HuH-7 (cell line): ENCODE data around the gene SENP6.
A peak's percentile ranks its signal among the peaks of the same experiment; 100 is the strongest.
"Not testable (repeated sequence)": the region's sequence is repeated elsewhere in the genome, so short reads cannot be mapped to it uniquely, and the experiment has no call there.

Experiments
- DNase-seq: peaks from one replicate; pipeline ENCODE4 v3.0.0; 2011; ENCODE audit warnings: low spot score

SENP6 gene

DNA sequence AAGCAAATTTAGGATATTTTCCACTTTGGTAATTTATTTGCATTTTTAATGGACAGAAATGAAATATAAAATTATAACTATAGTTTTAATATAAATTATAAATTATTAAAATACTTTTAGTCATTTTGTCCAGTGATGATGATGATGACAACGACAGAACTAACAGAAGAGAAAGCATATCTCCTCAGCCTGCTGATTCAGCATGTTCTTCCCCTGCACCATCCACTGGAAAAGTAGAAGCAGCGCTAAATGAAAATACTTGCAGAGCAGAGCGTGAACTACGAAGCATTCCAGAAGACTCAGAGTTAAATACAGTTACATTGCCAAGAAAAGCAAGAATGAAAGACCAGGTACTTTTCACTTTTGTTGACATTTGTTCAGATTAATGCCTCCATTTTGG, 64.9 kb downstream of the SENP6 start:
- DNase-seq, result no peak

DNA sequence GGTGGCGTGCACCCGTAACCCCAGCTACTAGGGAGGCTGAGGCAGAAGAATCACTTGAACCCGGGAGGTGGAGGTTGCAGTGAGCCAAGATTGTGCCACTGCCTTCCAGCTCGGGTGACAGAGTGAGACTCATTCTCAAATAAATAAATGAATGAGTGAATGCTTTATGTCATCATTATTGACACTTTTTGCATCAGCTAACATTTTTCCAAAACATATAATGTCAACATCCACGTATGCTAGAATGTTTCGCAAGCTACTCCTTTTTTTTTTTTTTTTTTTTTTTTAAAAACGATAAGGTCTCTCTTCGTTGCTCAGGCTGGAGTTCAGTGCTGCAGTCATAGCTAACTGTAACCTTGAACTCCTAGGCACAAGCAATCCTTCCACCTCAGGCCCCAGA, 72.2 kb downstream of the SENP6 start:
- no peak for DNase-seq

- DNase-seq, result no peak
These were observed 74.7 kb downstream of the SENP6 start for GRCh38 chr6:75676377-75676776.

DNA sequence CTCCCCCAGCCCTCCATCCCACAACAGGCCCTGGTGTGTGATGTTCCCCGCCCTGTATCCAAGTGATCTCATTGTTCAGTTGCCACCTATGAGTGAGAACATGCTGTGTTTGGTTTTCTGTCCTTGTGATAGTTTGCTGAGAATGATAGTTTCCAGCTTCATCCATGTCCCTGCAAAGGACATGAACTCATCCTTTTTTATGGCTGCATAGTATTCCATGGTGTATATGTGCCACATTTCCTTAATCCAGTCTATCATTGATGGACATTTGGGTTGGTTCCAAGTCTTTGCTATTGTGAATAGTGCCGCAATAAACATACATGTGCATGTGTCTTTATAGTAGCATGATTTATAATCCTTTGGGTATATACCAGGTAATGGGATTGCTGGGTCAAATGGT, 80.9 kb downstream of the SENP6 start:
- not testable (repeated sequence) for DNase-seq

- DNase-seq, result not testable (repeated sequence)
These were observed 81.3 kb downstream of the SENP6 start for GRCh38 chr6:75683005-75683404.

DNA sequence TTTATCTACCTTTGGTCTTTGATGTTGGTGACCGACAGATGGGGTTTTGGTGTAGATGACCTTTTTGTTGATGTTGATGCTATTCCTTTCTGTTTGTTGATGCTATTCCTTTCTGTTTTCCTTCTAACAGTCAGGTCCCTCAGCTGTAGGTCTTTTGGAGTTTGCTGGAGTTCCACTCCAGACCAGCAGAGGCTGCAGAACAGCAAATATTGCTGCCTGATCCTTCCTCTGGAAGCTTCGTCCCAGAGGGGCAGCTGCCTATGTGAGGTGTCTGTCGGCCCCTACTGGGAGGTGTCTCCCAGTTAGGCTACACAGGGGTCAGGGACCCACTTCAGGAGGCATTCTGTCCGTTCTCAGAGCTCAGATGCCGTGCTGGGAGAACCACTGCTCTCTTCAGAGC, 85.9 kb downstream of the SENP6 start:
- DNase-seq, result not testable (repeated sequence)

DNA sequence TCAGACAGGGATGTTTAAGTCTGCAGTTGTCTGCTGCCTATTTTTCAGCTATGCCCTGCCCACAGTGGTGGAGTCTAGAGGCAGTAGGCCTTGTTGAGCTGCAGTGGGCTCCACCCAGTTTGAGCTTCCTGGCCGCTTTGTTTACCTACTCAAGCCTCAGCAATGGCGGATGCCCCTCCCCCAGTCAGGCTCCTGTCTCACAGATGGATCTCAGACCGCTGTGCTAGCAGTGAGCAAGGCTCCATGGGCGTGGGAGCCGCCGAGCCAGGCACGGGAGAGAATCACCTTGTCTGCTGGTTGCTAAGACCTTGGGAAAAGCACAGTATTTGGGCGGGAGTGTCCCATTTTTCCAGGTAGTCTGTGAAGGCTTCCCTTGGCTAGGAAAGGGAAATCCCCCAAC, 86.3 kb downstream of the SENP6 start:
- not testable (repeated sequence) for DNase-seq

DNA sequence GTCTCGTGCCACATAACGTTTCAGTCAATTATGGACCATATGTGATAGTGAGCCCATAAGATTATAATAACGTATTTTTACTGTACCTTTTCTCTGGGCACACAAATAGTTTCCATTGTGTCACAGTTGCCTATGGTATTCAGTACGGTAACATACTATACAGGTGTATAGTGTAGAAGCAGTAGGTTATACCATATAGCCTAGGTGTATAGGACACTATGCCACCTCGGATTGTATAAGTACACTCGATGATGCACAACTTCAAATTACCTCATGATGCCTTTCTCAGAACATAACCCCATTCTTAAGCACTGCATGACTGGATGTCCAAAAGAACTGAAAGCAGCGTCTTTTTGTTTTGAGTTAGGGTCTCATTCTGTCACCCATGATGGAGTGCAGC, 87.9 kb downstream of the SENP6 start:
- DNase-seq, result no peak

DNA sequence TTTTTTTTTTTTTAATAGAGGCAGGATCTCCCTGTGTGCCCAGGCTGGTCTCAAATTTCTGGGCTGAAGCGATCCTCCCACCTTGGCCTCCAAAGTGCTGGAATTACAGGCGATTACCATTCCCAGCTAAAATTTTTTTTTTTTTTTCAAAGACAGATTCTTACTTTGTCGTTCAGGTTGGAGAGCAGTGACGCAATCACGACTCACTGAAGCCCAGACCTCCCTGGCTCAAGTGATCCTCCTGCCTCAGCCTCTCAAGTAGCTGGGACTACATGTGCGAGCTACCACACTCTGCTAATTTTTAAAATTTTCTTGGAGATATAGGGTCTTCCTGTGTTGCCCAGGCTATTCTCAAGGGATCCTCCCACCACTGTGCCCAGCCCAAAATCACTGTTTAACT, 89.3 kb downstream of the SENP6 start:
- no peak for DNase-seq

DNA sequence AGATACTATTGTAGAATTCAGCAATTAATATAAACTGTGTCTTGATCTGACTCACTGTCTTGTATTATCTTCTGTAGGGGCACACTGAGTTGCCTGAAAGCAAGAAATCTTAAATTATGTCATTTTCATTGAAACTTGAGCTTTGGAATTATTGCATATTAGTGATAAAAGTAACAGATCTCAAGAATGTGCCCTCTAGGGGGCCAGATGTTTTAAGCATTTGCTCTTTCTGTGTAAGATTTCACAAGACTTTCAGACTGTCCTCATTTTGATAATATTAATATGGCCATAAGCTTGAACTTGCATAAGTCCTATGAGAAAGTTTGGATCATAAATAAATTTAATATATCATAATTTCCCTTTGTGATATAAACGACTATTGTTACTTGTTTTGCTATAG, 91.9 kb downstream of the SENP6 start:
- no peak for DNase-seq

- no peak for DNase-seq
These were observed 92.7 kb downstream of the SENP6 start for GRCh38 chr6:75694406-75694805.

DNA sequence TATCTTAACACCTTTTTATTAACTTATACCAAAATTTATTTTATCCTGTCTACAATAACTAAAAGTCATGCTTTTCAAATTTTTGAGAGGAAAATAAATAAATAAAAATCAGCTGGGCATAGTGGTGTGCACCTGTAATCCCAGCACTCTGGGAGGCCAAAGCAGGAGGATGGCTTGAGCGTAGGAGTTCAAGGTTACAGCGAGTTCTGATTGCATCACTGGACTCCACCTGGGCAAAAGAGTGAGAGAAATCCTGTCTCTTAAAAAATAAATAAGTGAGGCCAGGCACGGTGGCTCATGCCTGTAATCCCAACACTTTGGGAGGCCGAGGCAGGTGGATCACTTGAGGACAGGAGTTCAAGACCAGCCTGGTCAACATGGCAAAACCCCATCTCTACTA, 106.7 kb downstream of the SENP6 start:
- not testable (repeated sequence) for DNase-seq

GRCh38 chr6:75711173-75711572, 109.5 kb downstream of the SENP6 start:
- DNase-seq, result no peak

DNA sequence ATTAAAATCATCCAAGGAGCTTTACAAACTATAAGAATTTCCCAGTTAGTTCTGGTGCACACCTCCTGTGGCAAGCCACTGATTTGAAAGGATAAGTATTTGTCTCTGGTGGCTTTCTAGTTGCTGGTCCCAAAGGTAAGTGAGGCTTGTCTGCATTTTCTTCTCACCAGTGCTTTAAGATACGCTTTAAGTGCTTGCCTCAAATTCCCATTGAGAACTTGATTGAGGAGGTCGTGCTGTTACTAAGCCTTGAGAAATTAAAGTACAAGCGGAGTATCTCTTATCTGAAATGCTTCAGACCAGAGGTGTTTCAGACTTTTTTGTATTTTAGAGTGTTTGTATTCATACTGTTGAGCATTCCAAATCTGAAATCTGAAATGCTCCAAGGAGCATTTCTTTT, 117.5 kb downstream of the SENP6 start:
- DNase-seq, result no peak

- no peak for DNase-seq
These were observed 121.7 kb downstream of the SENP6 start for GRCh38 chr6:75723382-75723781.

DNA sequence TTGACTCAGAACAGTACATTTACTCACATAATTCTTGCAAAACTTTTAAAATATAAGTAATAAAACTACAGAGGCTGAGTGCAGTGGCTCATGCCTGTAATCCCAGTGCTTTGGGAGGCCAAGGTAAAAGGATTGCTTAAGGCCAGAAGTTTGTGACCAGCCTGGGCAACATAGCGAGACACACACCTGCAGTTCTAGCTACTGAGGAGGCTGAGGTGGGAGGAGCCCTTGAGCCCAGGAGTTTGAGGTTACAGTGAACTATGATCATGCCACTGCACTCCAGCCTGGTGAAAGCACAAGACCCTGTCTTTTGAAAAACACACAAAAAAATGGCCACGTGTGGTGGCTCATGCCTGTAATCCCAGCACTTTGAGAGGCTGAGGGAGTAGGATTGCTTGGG, 125.5 kb downstream of the SENP6 start:
- DNase-seq, result no peak

- not testable (repeated sequence) for DNase-seq
These were observed 129.3 kb downstream of the SENP6 start for GRCh38 chr6:75731029-75731428.

- DNase-seq, result peak; percentile 17
These were observed 134.0 kb downstream of the SENP6 start for GRCh38 chr6:75735491-75736186.

DNA sequence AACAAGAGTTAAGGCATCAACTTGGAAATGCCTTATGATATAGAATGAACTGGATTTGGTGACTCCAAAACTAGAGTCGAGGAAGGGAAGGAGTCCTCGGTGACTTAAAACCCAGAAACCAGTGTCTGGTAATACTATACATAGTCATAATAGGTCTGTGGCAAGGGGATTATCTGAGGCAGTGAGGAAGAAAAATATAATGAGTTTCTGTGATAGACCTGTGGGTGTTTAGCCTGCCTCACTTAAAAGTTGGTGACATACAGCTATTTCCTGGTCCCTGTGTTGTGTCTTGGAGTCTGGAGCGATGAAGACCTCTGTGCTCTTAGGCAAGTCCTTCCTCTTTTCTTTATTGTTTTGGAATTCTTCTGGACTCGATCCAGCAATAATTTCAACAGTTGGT, 142.3 kb downstream of the SENP6 start:
- DNase-seq, result no peak

DNA sequence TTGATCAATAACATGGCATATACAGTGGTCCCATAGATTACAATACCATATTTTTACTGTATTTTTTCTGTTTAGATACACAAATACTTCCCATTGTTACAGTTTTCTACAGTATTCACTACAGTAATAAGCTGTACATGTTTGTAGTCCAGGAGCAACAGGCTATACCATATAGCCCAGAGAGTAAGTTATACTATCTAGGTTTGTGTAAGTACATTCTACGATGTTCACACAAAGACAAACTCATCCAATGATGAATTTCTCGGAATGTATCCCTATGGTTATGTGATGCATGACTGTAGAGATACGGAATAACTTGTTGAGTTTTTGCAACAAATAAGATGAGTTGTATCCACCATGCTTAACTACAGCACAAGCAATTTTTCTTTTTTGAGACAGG, 143.7 kb downstream of the SENP6 start:
- no peak for DNase-seq

- no peak for DNase-seq
These were observed 144.5 kb downstream of the SENP6 start for GRCh38 chr6:75746221-75746620.

- no peak for DNase-seq
These were observed 145.7 kb downstream of the SENP6 start for GRCh38 chr6:75747152-75747992.

- no peak for DNase-seq
These were observed 146.5 kb downstream of the SENP6 start for GRCh38 chr6:75748003-75748742.
